ENCODE measurements around the gene EML5. TPM values are rescaled to one million over a fixed set of nuclear protein-coding genes. Genes with fewer than 3 reads are reported as not detected.

EML5 gene
- polyA plus RNA-seq, 3 donors = not detected

GRCh38 chr14:88667555-88668273 lies 125.0 kb downstream of the EML5 start:
- Mint-ChIP-seq H3K4me3 (no peak overlapping the region), H3K27ac (peak overlapping the region in 2 of 7 donors; percentile 21 to 41), H3K4me1 (peaks cover 16% of the 10 kb centered on the region), H3K27me3 (ENCODE audit: low read depth in 3 of 3) (peaks cover 0 to 9% (median 2%) of the 10 kb centered on the region in 3 donors), H3K36me3 (no peaks in the 10 kb centered on the region), H3K9me3 (peaks cover 5 to 15% (median 7%) of the 10 kb centered on the region in 7 donors)
- no peak overlapping the region for H3K27ac ChIP-seq (ENCODE audit: low read depth in 1 of 2, low read length in 2 of 2)
- H3K4me3 ChIP-seq (replicated peaks in 1 of 3; ENCODE audit: low read depth in 2 of 3, low read length in 3 of 3) = no peak overlapping the region
- H3K9me3 ChIP-seq (replicated peaks in 1 of 2; ENCODE audit: control insufficient read depth in 1 of 2, insufficient read depth in 1 of 2, low read length in 2 of 2) = no peaks in the 10 kb centered on the region
- peak; percentile 46 to 63 (median 60) for DNase-seq
- no peak overlapping the region for H2AFZ ChIP-seq (ENCODE audit: insufficient read depth, low read depth, low read length, poor library complexity, severe bottlenecking)
- H3K4me1 ChIP-seq (ENCODE audit: control insufficient read depth in 1 of 2, insufficient read depth in 2 of 2, low read length in 2 of 2) = peaks cover 15 to 16% of the 10 kb centered on the region in 2 donors
- intact Hi-C loops (cut with micrococcal nuclease) = no loop called here
- no peaks in the 10 kb centered on the region for H3K36me3 ChIP-seq (replicated peaks in 1 of 2; ENCODE audit: control insufficient read depth in 1 of 2, insufficient read depth in 2 of 2, low read length in 2 of 2)
- H3K79me2 ChIP-seq (ENCODE audit: insufficient read depth, low read length) = no peaks in the 10 kb centered on the region
- H3K27me3 ChIP-seq (ENCODE audit: control insufficient read depth in 2 of 2, insufficient read depth in 2 of 2, low read length in 2 of 2) = no peaks in the 10 kb centered on the region
- H3K9ac ChIP-seq (ENCODE audit: insufficient read depth, low read length, poor library complexity, severe bottlenecking) = no peak overlapping the region
- peak; percentile 87 for TF ChIP-seq CTCF (IDR thresholded peaks at IDR 0.05)
- no peaks in the 10 kb centered on the region for H4K20me1 ChIP-seq (ENCODE audit: insufficient read depth, low read length)
- 63% methylated on average over 4 of the region's 4 CpGs for WGBS (ENCODE audit: insufficient coverage)
- no peak overlapping the region for H3K4me2 ChIP-seq (replicated peaks; ENCODE audit: extremely low read depth, low read length, poor library complexity, severe bottlenecking)

DNA sequence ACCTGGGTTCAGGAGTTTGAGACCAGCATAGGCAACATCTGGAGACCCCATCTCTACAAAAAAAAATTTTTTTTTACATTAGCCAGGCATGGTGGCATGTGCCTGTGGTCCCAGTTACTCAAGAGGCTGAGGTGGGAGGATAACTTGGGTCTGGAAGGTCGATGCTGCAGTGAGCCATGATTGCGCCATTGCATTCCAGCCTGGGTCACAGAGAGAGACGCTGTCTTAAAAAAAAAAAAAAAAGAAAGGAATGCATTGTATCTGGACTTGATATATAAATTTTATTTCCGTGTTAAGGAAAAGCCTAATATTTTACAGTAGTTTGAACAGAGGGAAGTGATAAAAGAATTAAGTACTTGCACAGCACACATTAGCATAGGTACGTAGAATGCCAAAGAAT lies 132.7 kb downstream of the EML5 start:
- Histone ChIP-seq H3K4me3 (replicated peaks in 1 of 3; ENCODE audit: low read depth in 2 of 3, low read length in 3 of 3) (no peak overlapping the region), H4K20me1 (ENCODE audit: insufficient read depth, low read length) (no peaks in the 10 kb centered on the region), H3K79me2 (ENCODE audit: insufficient read depth, low read length) (no peaks in the 10 kb centered on the region), H3K4me2 (replicated peaks; ENCODE audit: extremely low read depth, low read length, poor library complexity, severe bottlenecking) (no peak overlapping the region), H3K9me3 (replicated peaks in 1 of 2; ENCODE audit: control insufficient read depth in 1 of 2, insufficient read depth in 1 of 2, low read length in 2 of 2) (no peaks in the 10 kb centered on the region), H3K9ac (ENCODE audit: insufficient read depth, low read length, poor library complexity, severe bottlenecking) (no peak overlapping the region), H3K27ac (ENCODE audit: low read depth in 1 of 2, low read length in 2 of 2) (no peak overlapping the region), H3K4me1 (ENCODE audit: control insufficient read depth in 1 of 2, insufficient read depth in 2 of 2, low read length in 2 of 2) (no peaks in the 10 kb centered on the region), H3K36me3 (replicated peaks in 1 of 2; ENCODE audit: control insufficient read depth in 1 of 2, insufficient read depth in 2 of 2, low read length in 2 of 2) (no peaks in the 10 kb centered on the region), H3K27me3 (ENCODE audit: control insufficient read depth in 2 of 2, insufficient read depth in 2 of 2, low read length in 2 of 2) (no peaks in the 10 kb centered on the region), H2AFZ (ENCODE audit: insufficient read depth, low read depth, low read length, poor library complexity, severe bottlenecking) (no peak overlapping the region)
- Mint-ChIP-seq H3K4me3 (no peak overlapping the region), H3K36me3 (no peaks in the 10 kb centered on the region), H3K27me3 (ENCODE audit: low read depth in 3 of 3) (peaks cover 0 to 2% (median 0%) of the 10 kb centered on the region in 3 donors), H3K27ac (no peak overlapping the region), H3K9me3 (peaks cover 0 to 4% (median 2%) of the 10 kb centered on the region in 7 donors), H3K4me1 (no peaks in the 10 kb centered on the region)
- intact Hi-C loops (cut with micrococcal nuclease) = no loop called here
- DNase-seq = no peak
- WGBS (ENCODE audit: insufficient coverage) = 90% methylated on average over 3 of the region's 5 CpGs
- TF ChIP-seq CTCF (IDR thresholded peaks at IDR 0.05) = no peak
